Inflammatory macrophage treated with lipopolysaccharide for 4 hours (primary cell): ENCODE measurements around the gene NRBP1.
A peak's percentile ranks its signal among the peaks of the same experiment; 100 is the strongest.

Experiments used
- DNase-seq: peaks from one replicate; pipeline ENCODE4 v3.0.0-alpha.2; 2020

The NRBP1 gene

GRCh38 chr2:27428213-27428977, at the start of gene NRBP1:
Gene NRBP1 (plus strand): TSS chr2:27428631. CDS start chr2:27433274, 4,643 bp downstream.
- peak; percentile 92 for DNase-seq

- no peak for DNase-seq
Observed at GRCh38 chr2:27378809-27379290, 49.6 kb upstream of the NRBP1 start.

GRCh38 chr2:27379383-27379835, 49.0 kb upstream of the NRBP1 start:
- DNase-seq: no peak

- peak; percentile 67 for DNase-seq
Observed at GRCh38 chr2:27379836-27380625, 48.4 kb upstream of the NRBP1 start.

GRCh38 chr2:27380626-27381545, 47.5 kb upstream of the NRBP1 start, which contains the start of gene ZNF513:
Gene ZNF513 (minus strand): TSS chr2:27380734. CDS start chr2:27380526, 208 bp downstream.
- peak; percentile 97 for DNase-seq

- no peak for DNase-seq
Observed at GRCh38 chr2:27381577-27382181, 46.8 kb upstream of the NRBP1 start.

- no peak for DNase-seq
Observed at GRCh38 chr2:27390822-27391679, 37.4 kb upstream of the NRBP1 start.

GRCh38 chr2:27393225-27393624, 35.2 kb upstream of the NRBP1 start:
- no peak for DNase-seq

- no peak for DNase-seq
Observed at GRCh38 chr2:27398962-27399361, 29.5 kb upstream of the NRBP1 start.

- DNase-seq: no peak
Observed at GRCh38 chr2:27400348-27401135, 27.9 kb upstream of the NRBP1 start.

- DNase-seq: peak; percentile 19
Observed at GRCh38 chr2:27407798-27408491, 20.5 kb upstream of the NRBP1 start.

- peak; percentile 10 for DNase-seq
Observed at GRCh38 chr2:27408601-27409320, 19.7 kb upstream of the NRBP1 start.

- DNase-seq: peak; percentile 96
Observed at GRCh38 chr2:27409321-27410073, 18.9 kb upstream of the NRBP1 start, which contains the start of gene PPM1G. Gene PPM1G (minus strand): TSS chr2:27409591. CDS start chr2:27409422, 169 bp downstream.

- DNase-seq: no peak
Observed at GRCh38 chr2:27412419-27413152, 15.8 kb upstream of the NRBP1 start.

GRCh38 chr2:27416151-27416550, 12.3 kb upstream of the NRBP1 start:
- no peak for DNase-seq

GRCh38 chr2:27420996-27421395, 7.4 kb upstream of the NRBP1 start:
- no peak for DNase-seq

GRCh38 chr2:27421660-27422250, 6.7 kb upstream of the NRBP1 start:
- no peak for DNase-seq
